DOHH2 (cell line): ENCODE data around the gene ZFP92.

Experiments used
- H3F3A ChIP-seq: fragments of 200-600 bp; sonication (generic), shearing (Covaris generic); 2 replicates; pipeline ENCODE4 v1.6.0; 2016; ENCODE audit warnings: antibody characterized with exemption, mild to moderate bottlenecking; ENCODE audit not compliant: control insufficient read depth, insufficient read depth
- H3K27ac ChIP-seq: fragments of 200-600 bp; sonication (generic); 2 replicates; pipeline ENCODE4 v1.5.1; 2014; ENCODE audit warnings: low read depth, mild to moderate bottlenecking, low read length, moderate library complexity
- H3K27me3 ChIP-seq: fragments of 200-600 bp; sonication (generic); 2 replicates; pipeline ENCODE4 v1.6.1; 2014; ENCODE audit warnings: mild to moderate bottlenecking, low read length, mixed read lengths; ENCODE audit not compliant: control insufficient read depth
- H3K36me3 ChIP-seq: fragments of 200-600 bp; sonication (generic); 2 replicates; pipeline ENCODE4 v1.6.1; 2014; ENCODE audit warnings: mild to moderate bottlenecking, low read length, moderate library complexity, mixed read lengths; ENCODE audit not compliant: control insufficient read depth
- H3K4me1 ChIP-seq: fragments of 200-600 bp; sonication (generic); 2 replicates; pipeline ENCODE4 v1.6.1; 2014; ENCODE audit warnings: mild to moderate bottlenecking, low read length, mixed read lengths; ENCODE audit not compliant: control insufficient read depth
- H3K4me2 ChIP-seq: fragments of 200-600 bp; sonication (generic); 2 replicates; pipeline ENCODE4 v1.6.0; 2014; ENCODE audit warnings: mild to moderate bottlenecking, low read length, moderate library complexity
- H3K4me3 ChIP-seq: fragments of 200-600 bp; sonication (generic); 2 replicates; pipeline ENCODE4 v1.5.1; 2014; ENCODE audit warnings: mild to moderate bottlenecking, low read length, mixed read lengths
- H3K79me2 ChIP-seq: fragments of 200-600 bp; sonication (generic); 2 replicates; pipeline ENCODE4 v1.6.1; 2014; ENCODE audit warnings: mild to moderate bottlenecking, low read length, mixed read lengths; ENCODE audit not compliant: control insufficient read depth
- H3K9me2 ChIP-seq: fragments of 200-600 bp; sonication (generic); replicated peaks from 2 replicates; pipeline ENCODE4 v1.6.1; 2014; ENCODE audit warnings: mild to moderate bottlenecking, low read length, mixed read lengths; ENCODE audit not compliant: control insufficient read depth
- H3K9me3 ChIP-seq: fragments of 200-600 bp; sonication (generic); 2 replicates; pipeline ENCODE4 v1.6.1; 2014; ENCODE audit warnings: antibody characterized with exemption, low read length, mixed read lengths; ENCODE audit not compliant: control insufficient read depth, insufficient read depth
- H4K20me1 ChIP-seq: fragments of 200-600 bp; sonication (generic); 2 replicates; pipeline ENCODE4 v1.6.0; 2014; ENCODE audit warnings: low read depth, mild to moderate bottlenecking, antibody characterized with exemption, low read length, moderate library complexity; ENCODE audit not compliant: control insufficient read depth, insufficient read depth
- EZH2phosphoT487 ChIP-seq: fragments of 200-600 bp; sonication (generic); IDR thresholded peaks from 2 replicates; pipeline ENCODE4 v1.6.1; 2017; ENCODE audit warnings: borderline replicate concordance, mild to moderate bottlenecking, antibody characterized with exemption, low read length, moderate library complexity, mixed read lengths
- TF ChIP-seq, protein P1 (sequence below): fragments of 200-600 bp; sonication (generic); IDR thresholded peaks from one replicate; pipeline ENCODE4 v1.5.1; 2014; ENCODE audit warnings: antibody characterized with exemption, mild to moderate bottlenecking, low read depth, low read length; ENCODE audit not compliant: poor library complexity, severe bottlenecking

ZFP92 gene

DNA sequence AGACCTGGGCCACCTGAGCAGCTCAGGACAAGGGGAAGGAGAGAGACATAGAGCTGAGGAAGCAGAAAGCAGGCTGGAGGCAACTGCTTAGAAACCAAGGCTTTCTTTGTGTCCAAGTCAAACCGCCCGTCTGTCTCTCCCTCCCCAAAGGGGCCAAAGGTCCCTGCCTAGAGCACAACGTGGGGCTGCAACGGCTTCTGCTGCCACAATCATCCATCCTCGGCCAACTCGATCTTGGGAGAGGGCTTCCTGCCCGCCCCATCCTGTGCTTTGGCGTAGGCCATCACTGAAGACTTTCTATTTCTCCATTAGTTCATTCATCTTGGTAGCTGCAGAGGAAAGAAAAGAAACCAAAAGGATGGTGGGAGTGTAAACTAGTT lies 36.3 kb downstream of the ZFP92 start:
- Histone ChIP-seq H4K20me1 (no peaks in the 10 kb centered on the region), H3K9me2 (no peaks in the 10 kb centered on the region), H3K9me3 (no peaks in the 10 kb centered on the region)

DNA sequence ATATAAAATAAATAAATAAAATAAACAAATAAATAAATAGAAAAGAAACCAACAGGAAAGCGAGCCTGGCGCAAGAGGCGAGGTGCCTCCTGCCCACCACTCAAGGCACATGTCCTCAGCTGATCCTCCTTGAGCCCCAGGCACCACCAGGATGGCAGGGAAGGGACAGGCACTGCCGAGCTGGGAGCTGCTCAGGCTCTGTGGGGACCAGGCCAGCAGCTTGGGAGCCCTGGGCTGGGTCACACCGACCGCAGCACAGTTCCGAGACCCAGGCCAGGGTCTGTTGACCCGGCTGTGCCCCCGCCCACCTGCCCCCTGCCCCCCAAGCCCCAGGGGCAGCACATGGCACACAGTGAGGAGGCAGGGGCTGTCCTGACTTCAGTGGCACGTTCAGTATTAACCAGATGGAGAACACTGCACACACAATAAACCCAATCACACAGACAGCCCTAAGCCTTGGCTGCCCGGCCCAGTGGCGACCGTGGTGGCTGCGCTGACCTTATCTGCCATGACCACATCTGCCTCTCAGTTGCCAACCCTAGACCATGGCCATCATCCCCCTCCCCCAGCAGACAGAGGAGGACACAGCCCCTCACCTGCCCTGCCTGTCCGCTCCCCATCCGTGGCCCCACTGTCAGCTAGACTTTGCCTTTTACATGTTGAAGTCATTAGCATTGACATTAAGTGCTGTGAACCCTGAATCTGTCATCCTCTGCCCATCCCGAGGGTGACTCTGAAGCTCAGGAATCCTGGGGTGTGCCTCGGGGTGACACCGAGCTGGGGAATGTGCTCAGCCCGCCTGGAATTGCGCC lies 37.5 kb downstream of the ZFP92 start:
- no peaks in the 10 kb centered on the region for H3K36me3 ChIP-seq
- no peaks in the 10 kb centered on the region for H3F3A ChIP-seq
- H3K27ac ChIP-seq = no peak overlapping the region
- no peak overlapping the region for H3K4me2 ChIP-seq
- no peaks in the 10 kb centered on the region for H3K27me3 ChIP-seq
- H3K79me2 ChIP-seq = no peaks in the 10 kb centered on the region
- no peaks in the 10 kb centered on the region for H3K9me2 ChIP-seq
- TF ChIP-seq, protein P1, sequence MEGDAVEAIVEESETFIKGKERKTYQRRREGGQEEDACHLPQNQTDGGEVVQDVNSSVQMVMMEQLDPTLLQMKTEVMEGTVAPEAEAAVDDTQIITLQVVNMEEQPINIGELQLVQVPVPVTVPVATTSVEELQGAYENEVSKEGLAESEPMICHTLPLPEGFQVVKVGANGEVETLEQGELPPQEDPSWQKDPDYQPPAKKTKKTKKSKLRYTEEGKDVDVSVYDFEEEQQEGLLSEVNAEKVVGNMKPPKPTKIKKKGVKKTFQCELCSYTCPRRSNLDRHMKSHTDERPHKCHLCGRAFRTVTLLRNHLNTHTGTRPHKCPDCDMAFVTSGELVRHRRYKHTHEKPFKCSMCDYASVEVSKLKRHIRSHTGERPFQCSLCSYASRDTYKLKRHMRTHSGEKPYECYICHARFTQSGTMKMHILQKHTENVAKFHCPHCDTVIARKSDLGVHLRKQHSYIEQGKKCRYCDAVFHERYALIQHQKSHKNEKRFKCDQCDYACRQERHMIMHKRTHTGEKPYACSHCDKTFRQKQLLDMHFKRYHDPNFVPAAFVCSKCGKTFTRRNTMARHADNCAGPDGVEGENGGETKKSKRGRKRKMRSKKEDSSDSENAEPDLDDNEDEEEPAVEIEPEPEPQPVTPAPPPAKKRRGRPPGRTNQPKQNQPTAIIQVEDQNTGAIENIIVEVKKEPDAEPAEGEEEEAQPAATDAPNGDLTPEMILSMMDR = no peak
- TF ChIP-seq EZH2phosphoT487 = no peak
- H3K4me1 ChIP-seq = no peaks in the 10 kb centered on the region
- no peaks in the 10 kb centered on the region for H3K9me3 ChIP-seq
- no peak overlapping the region for H3K4me3 ChIP-seq
- H4K20me1 ChIP-seq = no peaks in the 10 kb centered on the region

More for the DNA sequence above, 36.3 kb downstream of the ZFP92 start:
- Histone ChIP-seq H3K4me1 (no peaks in the 10 kb centered on the region), H3K4me2 (no peak overlapping the region), H3F3A (no peaks in the 10 kb centered on the region), H3K27ac (no peak overlapping the region), H3K79me2 (no peaks in the 10 kb centered on the region), H3K4me3 (no peak overlapping the region), H3K36me3 (no peaks in the 10 kb centered on the region), H3K27me3 (no peaks in the 10 kb centered on the region)
- TF ChIP-seq, protein P1 = no peak
- TF ChIP-seq EZH2phosphoT487 = no peak

DNA sequence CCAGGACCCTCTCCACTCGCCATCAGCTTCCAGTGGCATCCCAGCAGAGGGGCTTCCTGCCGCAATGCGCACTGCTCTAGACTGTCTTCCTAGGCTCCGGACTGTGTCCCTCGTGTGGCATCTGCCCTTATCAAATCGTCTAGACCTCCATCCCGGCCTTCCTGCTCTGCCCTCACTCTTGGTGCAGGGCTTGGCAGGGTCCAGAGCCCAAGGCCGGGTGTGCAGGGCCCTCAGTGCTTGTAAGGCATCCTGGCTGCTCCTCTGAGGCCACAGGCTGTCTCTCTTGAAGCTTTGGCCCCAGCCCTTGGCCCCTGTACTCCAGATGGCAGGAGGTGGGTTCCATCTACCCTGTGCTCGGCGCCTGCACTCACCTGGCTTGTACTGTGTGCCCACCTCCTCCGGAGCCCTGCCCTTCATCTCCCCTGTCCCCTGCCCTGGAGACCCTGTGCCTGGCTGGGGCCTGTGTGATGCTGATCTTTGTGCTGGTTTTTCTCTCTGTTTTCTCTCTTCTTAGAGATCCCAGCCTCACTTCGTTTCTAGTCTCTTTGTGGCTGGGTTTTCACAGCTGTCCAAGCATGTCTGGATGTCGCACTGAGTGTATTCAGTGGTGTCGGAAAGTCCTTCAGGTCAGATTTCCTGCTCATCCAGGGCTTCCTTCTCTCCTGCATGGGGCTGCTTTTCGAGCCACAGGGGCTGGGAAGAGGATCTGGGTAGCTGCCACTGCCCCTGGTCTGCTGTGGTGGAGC lies 38.3 kb downstream of the ZFP92 start:
- TF ChIP-seq, protein P1 = no peak
- Histone ChIP-seq H3K4me1 (no peaks in the 10 kb centered on the region), H3K9me3 (no peaks in the 10 kb centered on the region), H3K4me3 (no peak overlapping the region), H3K9me2 (no peaks in the 10 kb centered on the region), H3K79me2 (no peaks in the 10 kb centered on the region), H3K4me2 (no peak overlapping the region), H3F3A (no peaks in the 10 kb centered on the region), H3K36me3 (no peaks in the 10 kb centered on the region), H3K27me3 (no peaks in the 10 kb centered on the region), H3K27ac (no peak overlapping the region), H4K20me1 (no peaks in the 10 kb centered on the region)
